Measurements from ENCODE around the gene POLK.
A peak's percentile ranks its signal among the peaks of the same experiment; 100 is the strongest.
"Not testable (repeated sequence)": the region's sequence is repeated elsewhere in the genome, so short reads cannot be mapped to it uniquely, and the experiment has no call there.

Gene POLK

GRCh38 chr5:75511435-75512382 lies at the start of gene POLK, which contains the start of gene CERT1:
Gene POLK, plus strand, starts transcription at chr5:75511891.
Gene CERT1, minus strand, starts transcription at chr5:75511629. Its CDS starts 422 bp downstream, at chr5:75511207.
- DNase-seq, result peak; percentile 95

GRCh38 chr5:75463726-75464125 lies 48.0 kb upstream of the POLK start:
- no peak for DNase-seq

GRCh38 chr5:75465480-75465879 lies 46.2 kb upstream of the POLK start:
- peak; percentile 1 for DNase-seq

GRCh38 chr5:75466006-75466716 lies 45.5 kb upstream of the POLK start:
- DNase-seq, result no peak

GRCh38 chr5:75468593-75468992 lies 43.1 kb upstream of the POLK start:
- no peak for DNase-seq

GRCh38 chr5:75469017-75469416 lies 42.7 kb upstream of the POLK start:
- no peak for DNase-seq

GRCh38 chr5:75471193-75471592 lies 40.5 kb upstream of the POLK start:
- no peak for DNase-seq

GRCh38 chr5:75472973-75473372 lies 38.7 kb upstream of the POLK start:
- no peak for DNase-seq

- DNase-seq, result no peak
These were observed 38.2 kb upstream of the POLK start for GRCh38 chr5:75473463-75473862.

GRCh38 chr5:75475364-75475763 lies 36.3 kb upstream of the POLK start:
- DNase-seq, result no peak

- DNase-seq, result no peak
These were observed 30.7 kb upstream of the POLK start for GRCh38 chr5:75481024-75481423.

- DNase-seq, result no peak
These were observed 29.2 kb upstream of the POLK start for GRCh38 chr5:75482482-75482881.

GRCh38 chr5:75484605-75485004 lies 27.1 kb upstream of the POLK start:
- no peak for DNase-seq

- DNase-seq, result not testable (repeated sequence)
These were observed 21.8 kb upstream of the POLK start for GRCh38 chr5:75489847-75490246.

- DNase-seq, result no peak
These were observed 20.1 kb upstream of the POLK start for GRCh38 chr5:75491621-75492020.

GRCh38 chr5:75496026-75496425 lies 15.7 kb upstream of the POLK start:
- DNase-seq, result no peak

GRCh38 chr5:75498208-75498777 lies 13.4 kb upstream of the POLK start:
- DNase-seq, result no peak

GRCh38 chr5:75498875-75499274 lies 12.8 kb upstream of the POLK start:
- DNase-seq, result not testable (repeated sequence)

- not testable (repeated sequence) for DNase-seq
These were observed 6.6 kb upstream of the POLK start for GRCh38 chr5:75505112-75505511.

- DNase-seq, result no peak
These were observed 3.9 kb upstream of the POLK start for GRCh38 chr5:75507841-75508240.

GRCh38 chr5:75509546-75509945 lies 2.1 kb upstream of the POLK start:
- DNase-seq, result no peak

GRCh38 chr5:75509956-75510355 lies 1.7 kb upstream of the POLK start:
- DNase-seq, result no peak

GRCh38 chr5:75510417-75510835 lies 1.3 kb upstream of the POLK start:
- no peak for DNase-seq

All from NCI-H446 treated with DMSO at 0.1 percent for 48 hours (cell line).